GM19468 (cell line): Measurements from ENCODE around the gene VPS8.

Source experiments
- ATAC-seq: cut with Tn5 transposase; IDR thresholded peaks from one replicate; pipeline ENCODE4 v1.9.1; 2021; ENCODE audit warnings: mild to moderate bottlenecking, moderate library complexity, moderate number of reproducible peaks; ENCODE audit not compliant: unreplicated experiment; ENCODE audit errors: extremely low read depth

VPS8 gene

GRCh38 chr3:184783319-184783718, 28.6 kb upstream of the VPS8 start:
- ATAC-seq, result no peak

- no peak for ATAC-seq
These were observed 27.1 kb upstream of the VPS8 start for GRCh38 chr3:184784731-184785500.

GRCh38 chr3:184785890-184786279, 26.1 kb upstream of the VPS8 start:
- no peak for ATAC-seq

GRCh38 chr3:184786280-184786941, 25.6 kb upstream of the VPS8 start:
- no peak for ATAC-seq

- no peak for ATAC-seq
These were observed 23.2 kb upstream of the VPS8 start for GRCh38 chr3:184788751-184789150.

GRCh38 chr3:184789314-184789998, 22.5 kb upstream of the VPS8 start:
- no peak for ATAC-seq

GRCh38 chr3:184791171-184791570, 20.8 kb upstream of the VPS8 start:
- ATAC-seq, result no peak

- no peak for ATAC-seq
These were observed 16.3 kb upstream of the VPS8 start for GRCh38 chr3:184795522-184796190.

- no peak for ATAC-seq
These were observed 15.4 kb upstream of the VPS8 start for GRCh38 chr3:184796551-184796950.

- ATAC-seq, result no peak
These were observed 15.0 kb upstream of the VPS8 start for GRCh38 chr3:184796954-184797353.

GRCh38 chr3:184798120-184798519, 13.8 kb upstream of the VPS8 start:
- ATAC-seq, result no peak

- ATAC-seq, result no peak
These were observed 11.5 kb upstream of the VPS8 start for GRCh38 chr3:184800349-184800930.

- ATAC-seq, result no peak
These were observed 10.7 kb upstream of the VPS8 start for GRCh38 chr3:184801241-184801785.

- no peak for ATAC-seq
These were observed 9.8 kb upstream of the VPS8 start for GRCh38 chr3:184802150-184802549.

GRCh38 chr3:184804801-184805200, 7.2 kb upstream of the VPS8 start:
- ATAC-seq, result no peak

GRCh38 chr3:184805351-184806038, 6.5 kb upstream of the VPS8 start:
- ATAC-seq, result no peak

GRCh38 chr3:184806567-184807271, 5.2 kb upstream of the VPS8 start:
- ATAC-seq, result no peak

GRCh38 chr3:184807549-184807948, 4.4 kb upstream of the VPS8 start:
- ATAC-seq, result no peak

- no peak for ATAC-seq
These were observed 3.9 kb upstream of the VPS8 start for GRCh38 chr3:184808021-184808420.
